ENCODE results near the gene GRHPR. TPM values are rescaled to one million over a fixed set of nuclear protein-coding genes. Genes with fewer than 3 reads are reported as not detected.
A peak's percentile ranks its signal among the peaks of the same experiment; 100 is the strongest.

The GRHPR gene
- total RNA-seq, 4 donors from 2014 or later: 120 to 181 (median 141) TPM

GRCh38 chr9:37438359-37438758 lies 15.9 kb downstream of the GRHPR start:
- H3K4me3 ChIP-seq (ENCODE audit: low read depth, poor library complexity, severe bottlenecking): no peak overlapping the region
- intact Hi-C loops (cut with DNase I; ENCODE audit: low total_unique reads): no loop called here
- DNase-seq (ENCODE audit: low spot score in 2 of 2): peak in 1 of 2 donors; percentile 57
- TF ChIP-seq POLR2A (IDR thresholded peaks at IDR 0.05) (no peak), CTCF (IDR thresholded peaks at IDR 0.05) (no peak)
- 91 to 94% methylated on average over 3 of the region's 3 CpGs for WGBS, 2 donors

- DNase-seq (ENCODE audit: low spot score in 2 of 2): peak in 1 of 2 donors; percentile 36
- 93 to 95% methylated on average over 21 of the region's 21 CpGs for WGBS, 2 donors
- intact Hi-C loops (cut with DNase I; ENCODE audit: low total_unique reads): no loop called here
- no peak overlapping the region for H3K4me3 ChIP-seq (ENCODE audit: low read depth, poor library complexity, severe bottlenecking)
- TF ChIP-seq POLR2A (IDR thresholded peaks at IDR 0.05): no peak
- no peak for TF ChIP-seq CTCF (IDR thresholded peaks at IDR 0.05)
These were observed 19.4 kb downstream of the GRHPR start for GRCh38 chr9:37441776-37442370.

DNA sequence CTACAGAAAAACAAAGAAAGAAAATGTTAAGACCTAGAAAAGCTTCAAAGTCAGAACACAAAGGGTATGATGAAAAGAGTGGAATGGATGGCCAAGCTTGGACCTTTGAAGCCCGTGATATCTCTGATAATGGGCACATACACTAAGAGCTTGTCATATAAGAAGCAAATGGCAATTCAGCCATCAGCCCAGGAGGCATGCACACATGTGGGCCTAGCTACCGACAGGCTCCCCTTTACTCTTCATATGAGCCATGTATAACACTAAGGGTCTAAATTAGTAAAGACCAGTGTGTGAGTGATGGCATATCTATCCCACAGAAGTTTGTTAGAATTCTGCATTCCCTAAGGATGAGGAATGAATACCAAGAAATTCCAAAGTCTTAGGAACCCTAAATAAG lies 20.1 kb downstream of the GRHPR start:
- TF ChIP-seq POLR2A (IDR thresholded peaks at IDR 0.05): no peak
- no peak for TF ChIP-seq CTCF (IDR thresholded peaks at IDR 0.05)
- no peak overlapping the region for H3K4me3 ChIP-seq (ENCODE audit: low read depth, poor library complexity, severe bottlenecking)
- intact Hi-C loops (cut with DNase I; ENCODE audit: low total_unique reads): no loop called here
- 68 to 90% methylated on average over 2 of the region's 2 CpGs for WGBS, 2 donors
- DNase-seq (ENCODE audit: low spot score in 2 of 2): no peak

DNA sequence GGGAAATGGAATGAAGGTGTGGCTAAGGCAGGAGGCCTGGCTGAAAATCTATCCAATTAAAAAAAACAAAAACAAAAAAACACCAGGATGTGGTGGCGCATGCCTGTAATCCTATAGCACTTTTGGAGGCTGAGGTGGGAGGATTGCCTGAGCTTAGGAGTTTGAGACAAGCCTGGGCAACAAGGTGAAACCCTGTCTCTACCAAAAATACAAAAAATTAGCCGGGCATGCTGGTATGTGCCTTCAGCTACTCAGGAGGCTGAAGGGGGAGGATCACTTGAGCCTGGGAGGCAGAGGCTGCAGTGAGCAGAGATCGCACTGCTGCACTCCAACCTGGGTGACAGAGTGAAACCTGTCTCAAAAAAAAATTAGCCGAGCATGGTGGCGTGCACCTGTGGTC lies 21.1 kb downstream of the GRHPR start:
- intact Hi-C loops (cut with DNase I; ENCODE audit: low total_unique reads): no loop called here
- no peak for DNase-seq (ENCODE audit: low spot score in 2 of 2)
- 89 to 90% methylated on average over 5 of the region's 5 CpGs for WGBS, 2 donors

GRCh38 chr9:37444890-37445289 lies 22.4 kb downstream of the GRHPR start:
- intact Hi-C loops (cut with DNase I; ENCODE audit: low total_unique reads): no loop called here

More for the DNA sequence above, 21.1 kb downstream of the GRHPR start:
- TF ChIP-seq POLR2A (IDR thresholded peaks at IDR 0.05) (no peak), CTCF (IDR thresholded peaks at IDR 0.05) (no peak)
- no peak overlapping the region for H3K4me3 ChIP-seq (ENCODE audit: low read depth, poor library complexity, severe bottlenecking)

More at GRCh38 chr9:37444890-37445289, 22.4 kb downstream of the GRHPR start:
- TF ChIP-seq CTCF (IDR thresholded peaks at IDR 0.05): no peak
- TF ChIP-seq POLR2A (IDR thresholded peaks at IDR 0.05): no peak
- DNase-seq (ENCODE audit: low spot score in 2 of 2): no peak
- 78 to 85% methylated on average over 2 of the region's 2 CpGs for WGBS, 2 donors
- no peak overlapping the region for H3K4me3 ChIP-seq (ENCODE audit: low read depth, poor library complexity, severe bottlenecking)

Data from lower leg skin (tissue), 4 donors.